HepG2 (cell line): Measurements from ENCODE around the gene B4GALT2. TPM values are rescaled to one million over a fixed set of nuclear protein-coding genes. Genes with fewer than 3 reads are reported as not detected.

ENCODE experiments used
- ARID4A ChIP-seq: sonication (generic); formaldehyde crosslinking; IDR thresholded peaks from 2 replicates; pipeline ENCODE4 v1.5.0; 2020; ENCODE audit warnings: mild to moderate bottlenecking, missing genetic modification reagents, borderline replicate concordance
- BCLAF1 ChIP-seq: fragments of 450-650 bp; IDR thresholded peaks from 2 replicates; pipeline ENCODE4 v1.6.1; 2017; ENCODE audit warnings: mild to moderate bottlenecking
- HDAC1 ChIP-seq: sonication (generic); formaldehyde crosslinking; IDR thresholded peaks from 2 replicates; pipeline ENCODE4 v1.5.1; 2020; ENCODE audit warnings: mild to moderate bottlenecking, missing genetic modification reagents
- HDAC2 ChIP-seq: sonication (generic); formaldehyde crosslinking; IDR thresholded peaks from 2 replicates; pipeline ENCODE4 v1.4.0; 2020; ENCODE audit warnings: missing genetic modification reagents
- IKZF5 ChIP-seq: IDR thresholded peaks from 2 replicates; pipeline ENCODE4 v1.6.1; 2018; ENCODE audit warnings: missing genetic modification reagents, mild to moderate bottlenecking, missing compliant biosample characterization
- MAZ ChIP-seq, 2 experiments: sonication (generic) in 1 of 2; formaldehyde crosslinking in 1 of 2; IDR thresholded peaks; 2 replicates each; pipeline versions ENCODE4 v1.5.0 to v1.6.1; 2012 to 2020; ENCODE audit warnings: low read depth in 2 of 2, mild to moderate bottlenecking in 2 of 2, borderline replicate concordance in 1 of 2, improper control_type of control experiment in 1 of 2, low read length in 1 of 2, missing genetic modification reagents in 1 of 2, moderate library complexity in 1 of 2
- MYC ChIP-seq: sonication (generic); formaldehyde crosslinking; IDR thresholded peaks from 2 replicates; pipeline ENCODE4 v1.9.0; 2021; ENCODE audit warnings: missing genetic modification reagents, borderline replicate concordance
- NFKBIZ ChIP-seq: IDR thresholded peaks from 2 replicates; pipeline ENCODE4 v1.6.1; 2018; ENCODE audit warnings: missing genetic modification reagents, missing compliant biosample characterization
- POLR2AphosphoS5 ChIP-seq: IDR thresholded peaks from 2 replicates; pipeline ENCODE4 v1.6.1; 2012; ENCODE audit warnings: low read depth, low read length
- SAP130 ChIP-seq: IDR thresholded peaks from 2 replicates; pipeline ENCODE4 v1.6.1; 2016; ENCODE audit warnings: low read depth
- SP5 ChIP-seq: IDR thresholded peaks from 2 replicates; pipeline ENCODE4 v1.6.1; 2016; ENCODE audit warnings: low read depth, borderline replicate concordance
- THAP7 ChIP-seq: sonication (generic); formaldehyde crosslinking; IDR thresholded peaks from 2 replicates; pipeline ENCODE4 v1.8.1; 2023; ENCODE audit warnings: mild to moderate bottlenecking, missing genetic modification reagents
- YY1 ChIP-seq: IDR thresholded peaks from 2 replicates; pipeline ENCODE4 v1.6.1; 2011; ENCODE audit warnings: low read length, low read depth, moderate library complexity, mild to moderate bottlenecking; ENCODE audit not compliant: insufficient read depth, insufficient replicate concordance
- ZNF160 ChIP-seq: sonication (generic); formaldehyde crosslinking; IDR thresholded peaks from 2 replicates; pipeline ENCODE4 v1.8.0; 2022; ENCODE audit warnings: mild to moderate bottlenecking, inconsistent platforms, missing genetic modification reagents
- ZNF607 ChIP-seq: sonication (generic); formaldehyde crosslinking; IDR thresholded peaks from 2 replicates; pipeline ENCODE4 v1.5.1; 2020; ENCODE audit warnings: missing genetic modification reagents, mild to moderate bottlenecking, borderline replicate concordance
- ZNF878 ChIP-seq: sonication (generic); formaldehyde crosslinking; IDR thresholded peaks from 2 replicates; pipeline ENCODE4 v1.8.1; 2023; ENCODE audit warnings: mild to moderate bottlenecking, missing genetic modification reagents, moderate library complexity
- ZSCAN25 ChIP-seq: sonication (generic); formaldehyde crosslinking; IDR thresholded peaks from 2 replicates; pipeline ENCODE4 v1.8.0; 2022; ENCODE audit warnings: mild to moderate bottlenecking, missing genetic modification reagents
- polyA plus RNA-seq, 8 experiments: library from polyadenylated mRNA; depleted of rRNA in 3 of 8; stranded (reverse) in 7 of 8; unstranded in 1 of 8; fragments of >200 nt; fragmentation: Illumina TruSeq in 4 of 8; extraction: Trizol in 4 of 8; gene quantifications; 2 replicates each; pipeline versions ENCODE4 v1.2.1 to v1.2.3, GENCODE V29; 2011 to 2016; ENCODE audit warnings: low read depth in 4 of 8, missing spikeins in 1 of 8, mixed read lengths in 1 of 8; ENCODE audit not compliant: insufficient read depth in 1 of 8
- total RNA-seq, 5 experiments: library from RNA; depleted of rRNA; stranded (reverse); fragments of >200 nt; fragmentation: Illumina TruSeq; extraction: Trizol; gene quantifications; 2 replicates each; pipeline ENCODE4 v1.2.3, GENCODE V29; 2016; ENCODE audit warnings: low read depth in 1 of 5
- TF ChIP-seq, protein P1 (sequence below): fragments of 450-650 bp; IDR thresholded peaks from 2 replicates; pipeline ENCODE4 v1.6.1; 2016

The B4GALT2 gene
- total and polyA plus RNA-seq, 2 of the 13 experiments (the other 11 are each of a cell fraction or from before 2014, with no cell fraction given) = 41.9 to 78.0 TPM

DNA sequence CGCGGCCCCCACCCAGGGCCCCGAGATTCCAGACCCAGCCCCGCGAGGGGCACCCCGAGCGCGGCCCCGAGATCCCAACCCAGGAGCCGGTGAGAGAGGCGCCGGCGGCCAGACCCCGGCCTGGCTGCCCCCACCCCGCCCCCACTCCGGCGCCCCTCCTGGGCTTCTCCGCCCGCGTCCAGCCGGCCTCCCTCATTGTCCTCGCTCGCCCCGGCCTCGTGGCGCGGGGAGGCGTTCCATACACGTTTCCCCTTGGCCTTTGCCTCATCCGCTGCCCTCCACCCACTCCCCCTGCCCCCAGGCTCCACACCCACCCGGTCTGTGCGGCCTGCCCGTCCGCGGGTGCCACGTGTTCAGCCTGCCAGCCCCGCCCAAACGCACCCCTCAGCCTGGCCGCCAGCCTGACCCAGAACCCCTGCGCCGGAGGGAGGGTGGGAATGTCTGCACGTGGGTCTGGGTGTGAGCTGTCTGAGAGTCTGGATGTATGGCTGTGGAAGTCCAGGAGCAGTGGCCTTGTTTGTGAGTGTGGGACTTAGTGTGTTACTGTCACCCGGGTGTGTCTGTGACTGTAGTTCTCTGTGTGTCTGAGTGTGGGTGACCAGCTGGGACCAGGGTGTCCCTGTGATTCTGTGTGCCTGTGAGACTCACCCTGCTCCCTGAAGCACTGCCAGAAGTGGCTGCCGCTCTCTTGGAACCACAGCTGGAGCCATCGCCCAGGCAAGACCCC, 681 bp downstream of the B4GALT2 start (continued):
- TF ChIP-seq SAP130 (CRISPR knock-in tag) (peak; percentile 83), ZNF607 (CRISPR knock-in tag) (no peak), ZSCAN25 (CRISPR knock-in tag) (peak; percentile 87; the same call in 1 of the 2 replicates), NFKBIZ (peak; percentile 50; the same call in 1 of the 2 replicates), ARID4A (CRISPR knock-in tag) (peak; percentile 85), YY1 (peak; percentile 46), ZNF160 (peak; percentile 54; the same call in 1 of the 2 replicates), BCLAF1 (no peak), MAZ (IDR thresholded peaks at IDR 0.05; ENCODE audit: borderline replicate concordance, low read depth, low read length) (no peak), MAZ (CRISPR knock-in tag; IDR thresholded peaks at IDR 0.05; ENCODE audit: low read depth) (peak; percentile 57; the same call in 1 of the 2 replicates), POLR2AphosphoS5 (peak; percentile 28), HDAC1 (CRISPR knock-in tag) (peak; percentile 80), MYC (peak; percentile 98), SP5 (CRISPR knock-in tag) (peak; percentile 85), THAP7 (CRISPR knock-in tag) (peak; percentile 12; the same call in 1 of the 2 replicates), HDAC2 (CRISPR knock-in tag) (peak; percentile 50; the same call in 1 of the 2 replicates), ZNF878 (CRISPR knock-in tag) (no peak), IKZF5 (CRISPR knock-in tag) (peak; percentile 26; the same call in 1 of the 2 replicates)
- TF ChIP-seq, protein P1, sequence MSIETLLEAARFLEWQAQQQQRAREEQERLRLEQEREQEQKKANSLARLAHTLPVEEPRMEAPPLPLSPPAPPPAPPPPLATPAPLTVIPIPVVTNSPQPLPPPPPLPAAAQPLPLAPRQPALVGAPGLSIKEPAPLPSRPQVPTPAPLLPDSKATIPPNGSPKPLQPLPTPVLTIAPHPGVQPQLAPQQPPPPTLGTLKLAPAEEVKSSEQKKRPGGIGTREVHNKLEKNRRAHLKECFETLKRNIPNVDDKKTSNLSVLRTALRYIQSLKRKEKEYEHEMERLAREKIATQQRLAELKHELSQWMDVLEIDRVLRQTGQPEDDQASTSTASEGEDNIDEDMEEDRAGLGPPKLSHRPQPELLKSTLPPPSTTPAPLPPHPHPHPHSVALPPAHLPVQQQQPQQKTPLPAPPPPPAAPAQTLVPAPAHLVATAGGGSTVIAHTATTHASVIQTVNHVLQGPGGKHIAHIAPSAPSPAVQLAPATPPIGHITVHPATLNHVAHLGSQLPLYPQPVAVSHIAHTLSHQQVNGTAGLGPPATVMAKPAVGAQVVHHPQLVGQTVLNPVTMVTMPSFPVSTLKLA = peak; percentile 75
